Subcutaneous adipose tissue (tissue), 4 donors: ENCODE results near the gene NUF2. TPM values are rescaled to one million over a fixed set of nuclear protein-coding genes. Genes with fewer than 3 reads are reported as not detected.

Experiments
- total RNA-seq, 4 donors: library from RNA; depleted of rRNA; stranded (reverse); fragments of >200 nt; gene quantifications; one replicate each; pipeline ENCODE4 v1.1.0, GENCODE V29; 2016
- TF ChIP-seq, protein P1 (sequence below): fragments of 450-650 bp; IDR thresholded peaks from one replicate; pipeline ENCODE4 v1.5.1; 2016; ENCODE audit warnings: low read depth, mild to moderate bottlenecking, control low read depth, antibody characterized with exemption, moderate library complexity

The NUF2 gene
- total RNA-seq, 4 donors from 2014 or later = 0.57 to 2.0 (median 1.1) TPM; not detected in 1

DNA sequence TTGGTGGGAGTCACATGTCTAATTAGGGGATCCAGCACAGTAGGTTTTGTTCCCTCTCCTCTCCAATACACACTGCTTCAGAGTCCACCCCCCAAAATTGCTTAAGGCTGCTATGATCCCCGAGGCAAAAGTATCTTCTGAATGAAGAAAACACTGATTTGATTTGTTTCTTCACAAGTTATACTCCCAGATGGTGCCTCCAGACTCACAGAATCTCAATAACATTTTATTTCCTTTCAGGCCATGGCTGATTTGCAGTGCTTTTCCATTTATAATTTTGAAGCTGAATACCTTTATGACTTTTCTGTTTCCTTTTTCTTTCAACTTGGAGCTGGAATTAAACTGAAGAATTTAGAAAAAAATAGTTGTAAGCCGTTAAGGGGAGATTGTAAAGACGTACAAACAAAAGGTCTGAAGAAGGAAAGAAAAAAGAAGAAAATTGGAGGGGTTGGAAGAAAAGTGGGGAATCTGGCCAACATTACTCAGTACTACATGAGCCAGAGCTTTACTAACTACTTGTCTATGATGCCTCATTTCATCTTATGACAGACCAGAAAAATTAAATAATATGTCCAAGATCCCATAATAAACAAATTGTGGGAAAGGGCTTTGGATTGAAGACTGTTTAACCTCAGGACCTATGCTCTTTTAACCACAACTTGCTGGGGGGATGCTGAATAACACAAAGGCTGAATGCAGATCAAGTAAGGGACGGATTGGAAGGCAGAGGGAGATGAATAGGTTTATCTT, 75.9 kb downstream of the NUF2 start:
- TF ChIP-seq, protein P1, sequence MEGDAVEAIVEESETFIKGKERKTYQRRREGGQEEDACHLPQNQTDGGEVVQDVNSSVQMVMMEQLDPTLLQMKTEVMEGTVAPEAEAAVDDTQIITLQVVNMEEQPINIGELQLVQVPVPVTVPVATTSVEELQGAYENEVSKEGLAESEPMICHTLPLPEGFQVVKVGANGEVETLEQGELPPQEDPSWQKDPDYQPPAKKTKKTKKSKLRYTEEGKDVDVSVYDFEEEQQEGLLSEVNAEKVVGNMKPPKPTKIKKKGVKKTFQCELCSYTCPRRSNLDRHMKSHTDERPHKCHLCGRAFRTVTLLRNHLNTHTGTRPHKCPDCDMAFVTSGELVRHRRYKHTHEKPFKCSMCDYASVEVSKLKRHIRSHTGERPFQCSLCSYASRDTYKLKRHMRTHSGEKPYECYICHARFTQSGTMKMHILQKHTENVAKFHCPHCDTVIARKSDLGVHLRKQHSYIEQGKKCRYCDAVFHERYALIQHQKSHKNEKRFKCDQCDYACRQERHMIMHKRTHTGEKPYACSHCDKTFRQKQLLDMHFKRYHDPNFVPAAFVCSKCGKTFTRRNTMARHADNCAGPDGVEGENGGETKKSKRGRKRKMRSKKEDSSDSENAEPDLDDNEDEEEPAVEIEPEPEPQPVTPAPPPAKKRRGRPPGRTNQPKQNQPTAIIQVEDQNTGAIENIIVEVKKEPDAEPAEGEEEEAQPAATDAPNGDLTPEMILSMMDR = no peak

DNA sequence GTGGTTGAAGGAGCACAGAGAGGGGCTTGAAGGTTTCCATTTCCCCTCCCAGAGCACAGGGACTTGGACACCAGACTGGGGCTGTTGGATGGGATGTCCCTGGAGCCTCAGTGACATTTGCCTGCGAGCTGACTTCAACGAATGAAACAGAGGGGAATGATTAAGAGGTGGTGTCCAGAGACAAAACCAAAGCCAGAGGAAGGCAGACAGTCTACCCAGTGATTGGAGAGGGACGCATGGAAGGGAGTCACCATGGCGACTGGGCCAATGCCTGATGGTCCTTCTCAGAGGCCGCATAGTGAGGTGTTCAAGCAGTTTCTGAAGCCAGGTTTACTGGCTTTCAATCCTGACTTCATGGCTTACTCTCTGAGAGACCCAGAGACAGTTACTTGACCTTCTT, 77.2 kb downstream of the NUF2 start:
- TF ChIP-seq, protein P1 = no peak

DNA sequence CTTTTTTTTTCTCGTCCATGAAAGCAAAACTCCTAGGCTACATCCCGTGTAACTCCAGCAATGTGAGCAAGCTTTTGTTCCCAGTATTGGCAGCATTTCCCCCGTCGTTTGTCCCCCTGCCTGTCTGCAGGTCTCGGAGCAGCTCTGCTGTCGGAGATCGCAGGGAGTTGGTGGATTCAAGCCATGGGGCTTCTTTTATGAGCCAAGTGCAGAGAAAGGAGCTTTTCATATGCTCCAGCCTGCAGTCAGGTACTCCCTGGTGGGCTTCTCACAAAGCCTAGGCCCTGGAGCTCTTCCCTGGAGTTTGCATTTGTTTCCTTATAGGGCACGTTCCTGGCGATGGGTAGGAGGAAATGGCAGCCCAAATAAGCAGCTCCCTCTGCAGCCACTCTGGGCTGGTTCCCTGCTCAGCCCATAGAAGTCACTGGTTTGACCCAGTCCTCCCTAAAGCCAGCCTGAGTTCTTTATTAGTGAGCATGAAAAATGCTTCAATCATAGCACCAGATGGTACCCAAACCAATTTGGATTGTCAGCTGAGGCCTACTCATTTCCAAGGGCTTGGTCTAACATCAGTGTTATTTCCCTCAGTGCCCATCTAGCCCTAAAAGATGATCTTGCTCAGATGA, 78.3 kb downstream of the NUF2 start:
- TF ChIP-seq, protein P1 = no peak

DNA sequence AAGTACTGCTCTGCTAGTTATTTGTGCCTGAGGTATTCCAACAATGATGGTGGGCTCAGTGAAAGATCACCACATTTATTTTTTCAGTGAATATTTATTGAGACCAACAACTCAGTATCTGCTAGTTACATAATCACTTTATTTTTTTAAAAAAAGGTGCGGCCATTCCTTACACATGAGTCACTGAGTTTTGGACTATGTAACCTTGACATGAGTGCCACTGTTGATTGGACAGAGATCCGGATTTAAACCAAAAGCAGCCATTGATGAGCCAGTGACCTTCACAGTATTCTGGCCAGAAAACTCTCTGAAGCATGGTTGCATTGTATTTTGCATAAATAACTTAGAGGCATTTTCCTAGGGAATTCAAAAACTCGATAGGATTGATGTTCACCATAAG, 79.5 kb downstream of the NUF2 start:
- TF ChIP-seq, protein P1 = no peak

Other genes with a start within 250 kb of the NUF2 start
- 100 to 1,000 TPM in 2 of 4 donors, 10 to 100 TPM in 2; 27.4 to 180 (median 93.0) TPM for gene RGS5, start 119.0 kb upstream of the NUF2 start, total RNA-seq